OCI-LY1 (cell line): ENCODE measurements around the gene ETV6.

Experiments used
- EZH2 ChIP-seq: fragments of 200-600 bp; sonication (generic), shearing (Covaris generic); IDR thresholded peaks from 2 replicates; pipeline ENCODE4 v1.8.0; 2017; ENCODE audit warnings: borderline replicate concordance, mixed run types, mild to moderate bottlenecking, antibody characterized with exemption, low read length, moderate library complexity, mixed read lengths
- TF ChIP-seq, protein P1 (sequence below): fragments of 200-600 bp; sonication (generic), shearing (Covaris generic); IDR thresholded peaks from 2 replicates; pipeline ENCODE4 v1.5.1; 2017; ENCODE audit warnings: mild to moderate bottlenecking, antibody characterized with exemption, low read length, moderate library complexity, mixed read lengths

DNA sequence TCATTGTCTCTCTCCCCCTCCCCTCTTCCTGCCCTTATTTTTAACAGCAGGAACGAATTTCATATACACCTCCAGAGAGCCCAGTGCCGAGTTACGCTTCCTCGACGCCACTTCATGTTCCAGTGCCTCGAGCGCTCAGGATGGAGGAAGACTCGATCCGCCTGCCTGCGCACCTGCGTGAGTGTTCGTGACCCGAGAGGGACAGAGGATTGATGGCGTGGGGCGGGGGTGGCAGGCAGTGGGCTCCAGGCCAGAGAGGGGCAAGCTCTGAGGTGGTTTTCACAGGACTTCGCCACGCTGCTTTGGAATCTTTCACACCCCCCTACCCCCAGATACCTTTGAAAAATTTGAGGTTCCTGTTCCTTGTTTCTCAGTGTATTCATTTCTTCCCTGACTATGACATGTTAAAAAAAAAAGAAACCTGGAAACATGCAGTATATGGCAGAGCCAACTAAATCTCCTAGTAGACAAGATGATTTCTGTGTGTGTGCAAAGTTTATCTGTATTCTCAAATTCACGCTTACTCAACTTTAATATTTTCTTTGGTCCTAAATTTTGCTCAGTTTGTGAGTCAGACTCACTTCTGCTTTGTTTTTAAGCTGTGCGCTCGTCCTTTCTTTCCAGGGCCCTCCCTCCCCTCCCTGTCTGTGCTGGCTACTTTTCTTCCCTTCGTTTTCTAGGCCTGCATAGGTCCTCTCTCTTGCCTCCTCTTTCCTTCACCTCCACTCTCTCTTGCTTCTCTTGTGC lies 103.1 kb downstream of the ETV6 start:
- TF ChIP-seq, protein P1, sequence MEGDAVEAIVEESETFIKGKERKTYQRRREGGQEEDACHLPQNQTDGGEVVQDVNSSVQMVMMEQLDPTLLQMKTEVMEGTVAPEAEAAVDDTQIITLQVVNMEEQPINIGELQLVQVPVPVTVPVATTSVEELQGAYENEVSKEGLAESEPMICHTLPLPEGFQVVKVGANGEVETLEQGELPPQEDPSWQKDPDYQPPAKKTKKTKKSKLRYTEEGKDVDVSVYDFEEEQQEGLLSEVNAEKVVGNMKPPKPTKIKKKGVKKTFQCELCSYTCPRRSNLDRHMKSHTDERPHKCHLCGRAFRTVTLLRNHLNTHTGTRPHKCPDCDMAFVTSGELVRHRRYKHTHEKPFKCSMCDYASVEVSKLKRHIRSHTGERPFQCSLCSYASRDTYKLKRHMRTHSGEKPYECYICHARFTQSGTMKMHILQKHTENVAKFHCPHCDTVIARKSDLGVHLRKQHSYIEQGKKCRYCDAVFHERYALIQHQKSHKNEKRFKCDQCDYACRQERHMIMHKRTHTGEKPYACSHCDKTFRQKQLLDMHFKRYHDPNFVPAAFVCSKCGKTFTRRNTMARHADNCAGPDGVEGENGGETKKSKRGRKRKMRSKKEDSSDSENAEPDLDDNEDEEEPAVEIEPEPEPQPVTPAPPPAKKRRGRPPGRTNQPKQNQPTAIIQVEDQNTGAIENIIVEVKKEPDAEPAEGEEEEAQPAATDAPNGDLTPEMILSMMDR = no peak
- no peak for TF ChIP-seq EZH2
